Testis (tissue), 3 donors: ENCODE data around the gene TNS1. TPM values are rescaled to one million over a fixed set of nuclear protein-coding genes. Genes with fewer than 3 reads are reported as not detected.

ENCODE experiments used
- DNase-seq: peaks from one replicate; pipeline ENCODE4 v3.0.0-alpha.2; 2019
- H3K27ac ChIP-seq, 2 donors: fragments of 200-600 bp; sonication (generic); one replicate each; pipeline ENCODE4 v1.5.1; 2019
- H3K27me3 ChIP-seq: fragments of 200-600 bp; sonication (generic); one replicate; pipeline ENCODE4 v1.5.1; 2019
- H3K36me3 ChIP-seq: fragments of 200-600 bp; sonication (generic); one replicate; pipeline ENCODE4 v1.5.1; 2017; ENCODE audit warnings: low read depth; ENCODE audit errors: missing control alignments
- H3K4me1 ChIP-seq: fragments of 200-600 bp; sonication (generic); one replicate; pipeline ENCODE4 v1.5.1; 2019
- H3K4me3 ChIP-seq, 2 donors: fragments of 200-600 bp; sonication (generic); one replicate each; pipeline ENCODE4 v1.5.1; 2017 to 2019
- H3K9me3 ChIP-seq: fragments of 200-600 bp; sonication (generic); one replicate; pipeline ENCODE4 v1.5.1; 2017
- CTCF ChIP-seq, 3 experiments: fragments of 450-650 bp in 2 of 3; fragments of 200-600 bp in 1 of 3; sonication (generic) in 1 of 3; IDR thresholded peaks; one replicate each; pipeline ENCODE4 v1.5.1; 2016 to 2019; ENCODE audit warnings: antibody characterized with exemption in 3 of 3, mild to moderate bottlenecking in 2 of 3, moderate library complexity in 1 of 3
- POLR2A ChIP-seq: fragments of 450-650 bp; IDR thresholded peaks from one replicate; pipeline ENCODE4 v1.6.1; 2017; ENCODE audit warnings: antibody characterized with exemption, mild to moderate bottlenecking, moderate library complexity
- WGBS, 2 donors: methylation state at CpG; one replicate each; pipeline ENCODE4 v1.1.5; 2018; 5-methylcytosine and 5-hydroxymethylcytosine counted together
- intact Hi-C: fragments of 100-400 bp; cut with DNase I; formaldehyde crosslinking; loops from one replicate; pipeline ENCODE4 v1.15.1; 2023; ENCODE audit warnings: low total_unique reads
- polyA plus RNA-seq: library from polyadenylated mRNA; stranded (reverse); fragments of 350-450 nt; fragmentation: Illumina TruSeq; extraction: RNeasy Lipid Tissue Mini Kit (QIAGEN cat#74804); gene quantifications from one replicate; pipeline ENCODE4 v1.2.3, GENCODE V29; 2014; ENCODE audit warnings: low read depth, low replicate concordance; ENCODE audit not compliant: insufficient read depth
- total RNA-seq, 2 donors: library from RNA; depleted of rRNA; stranded (reverse); fragments of >200 nt; gene quantifications; one replicate each; pipeline ENCODE4 v1.2.3, GENCODE V29; 2016

Gene TNS1
- total and polyA plus RNA-seq, 3 donors from 2014 or later = 75.9 to 256 (median 227) TPM

- Histone ChIP-seq H3K4me3 (no peak overlapping the region), H3K27ac (peak overlapping the region; percentile 28 to 86), H3K9me3 (no peaks in the 10 kb centered on the region), H3K27me3 (no peaks in the 10 kb centered on the region), H3K4me1 (peaks cover 91% of the 10 kb centered on the region), H3K36me3 (no peaks in the 10 kb centered on the region)
- TF ChIP-seq POLR2A (no peak), CTCF (IDR thresholded peaks at IDR 0.05) (no peak)
- 62 to 88% methylated on average over 5 to 8 of the region's 8 CpGs for WGBS, 2 donors
- intact Hi-C loops = no loop called here
- DNase-seq = no peak
Observed at GRCh38 chr2:217919204-217919603, 83.6 kb downstream of the TNS1 start.

GRCh38 chr2:217918308-217919024, 84.3 kb downstream of the TNS1 start:
- H3K4me1 ChIP-seq = peaks cover 91% of the 10 kb centered on the region
- peak in 1 of 3 experiments; percentile 10 for TF ChIP-seq CTCF (IDR thresholded peaks at IDR 0.05)
- TF ChIP-seq POLR2A = no peak
- H3K27me3 ChIP-seq = no peaks in the 10 kb centered on the region
- no peaks in the 10 kb centered on the region for H3K9me3 ChIP-seq
- DNase-seq = peak; percentile 77
- H3K4me3 ChIP-seq = no peak overlapping the region
- H3K27ac ChIP-seq = peak overlapping the region; percentile 16 to 86
- no peaks in the 10 kb centered on the region for H3K36me3 ChIP-seq
- 46 to 55% methylated on average over 19 of the region's 20 CpGs for WGBS, 2 donors
- intact Hi-C loops = no loop called here

GRCh38 chr2:217916504-217917254, 86.1 kb downstream of the TNS1 start:
- H3K27me3 ChIP-seq = no peaks in the 10 kb centered on the region
- no peaks in the 10 kb centered on the region for H3K36me3 ChIP-seq
- no peak overlapping the region for H3K4me3 ChIP-seq
- 48 to 64% methylated on average over 10 of the region's 10 CpGs for WGBS, 2 donors
- H3K4me1 ChIP-seq = peaks cover 92% of the 10 kb centered on the region
- TF ChIP-seq POLR2A (no peak), CTCF (IDR thresholded peaks at IDR 0.05) (no peak)
- H3K9me3 ChIP-seq = no peaks in the 10 kb centered on the region
- no peak for DNase-seq
- H3K27ac ChIP-seq = peak overlapping the region in 1 of 2 donors; percentile 86
- intact Hi-C loops = no loop called here

GRCh38 chr2:217915706-217916105, 87.1 kb downstream of the TNS1 start:
- H3K4me3 ChIP-seq = no peak overlapping the region
- H3K27ac ChIP-seq = peak overlapping the region; percentile 27 to 86
- H3K4me1 ChIP-seq = peaks cover 92% of the 10 kb centered on the region
- 65 to 68% methylated on average over 5 of the region's 5 CpGs for WGBS, 2 donors
- no peak for DNase-seq
- H3K9me3 ChIP-seq = no peaks in the 10 kb centered on the region
- intact Hi-C loops = no loop called here
- TF ChIP-seq POLR2A (no peak), CTCF (IDR thresholded peaks at IDR 0.05) (no peak)
- no peaks in the 10 kb centered on the region for H3K36me3 ChIP-seq
- H3K27me3 ChIP-seq = no peaks in the 10 kb centered on the region
